Left lung (tissue), 10 donors: Measurements from ENCODE around the gene HHIP. TPM values are rescaled to one million over a fixed set of nuclear protein-coding genes. Genes with fewer than 3 reads are reported as not detected.

Experiments used
- ATAC-seq: fragments of 200-7000 bp; cut with Tn5 transposase; one replicate; pipeline ENCODE4 v1.9.1; 2020; ENCODE audit warnings: moderate library complexity
- DNase-seq, 4 donors: peaks; one replicate each; pipeline ENCODE4 v3.0.0-alpha.2; 2013 to 2020
- H3K27ac ChIP-seq, 2 donors: fragments of 200-600 bp; sonication (generic) in 1 of 2; one replicate each; pipeline versions ENCODE4 v1.5.0 to v1.8.0; 2020 to 2021
- H3K27me3 ChIP-seq, 2 donors: fragments of 200-600 bp; sonication (generic) in 1 of 2; one replicate each; pipeline versions ENCODE4 v1.5.0 to v1.8.0; 2020 to 2021
- H3K36me3 ChIP-seq, 2 donors: fragments of 200-600 bp; sonication (generic) in 1 of 2; one replicate each; pipeline versions ENCODE4 v1.5.0 to v1.8.0; 2020 to 2021
- H3K4me1 ChIP-seq, 2 donors: fragments of 200-600 bp; one replicate each; pipeline ENCODE4 v1.8.0; 2021
- H3K4me3 ChIP-seq, 2 donors: fragments of 200-600 bp; sonication (generic) in 1 of 2; one replicate each; pipeline versions ENCODE4 v1.5.0 to v1.8.0; 2020 to 2021; ENCODE audit warnings: mild to moderate bottlenecking in 1 of 2
- H3K9me3 ChIP-seq, 2 donors: fragments of 200-600 bp; sonication (generic) in 1 of 2; one replicate each; pipeline versions ENCODE4 v1.5.0 to v1.8.0; 2020 to 2021
- CTCF ChIP-seq, 2 donors: fragments of 200-600 bp; sonication (generic) in 1 of 2; IDR thresholded peaks; one replicate each; pipeline versions ENCODE4 v1.5.0 to v1.8.0; 2021; ENCODE audit warnings: antibody characterized with exemption in 2 of 2
- intact Hi-C, 2 donors: fragments of 100-400 bp; cut with DNase I; formaldehyde crosslinking; loops; one replicate each; pipeline versions ENCODE4 v1.11.2 to v1.14.2; 2022
- polyA plus RNA-seq, 6 donors: library from polyadenylated mRNA; unstranded; fragments of 120-200 nt; gene quantifications; one replicate each; pipeline ENCODE4 v1.2.1, GENCODE V29; 2013; ENCODE audit not compliant: insufficient read length in 6 of 6
- total RNA-seq, 2 donors: library from RNA; stranded (reverse); fragmentation: NEBNext Ultra II Directional; extraction: Animal tissue kit (Norgen Biotek cat#: 25700); gene quantifications; one replicate each; pipeline ENCODE4 v1.2.1, GENCODE V29; 2021
- donor health status: DM: no; HTN: yes; CAD: no.
- donor health status: DM: no; HTN: no; CAD: no.

The HHIP gene
- total and polyA plus RNA-seq, 8 donors = 17.1 to 59.8 (median 44.0) TPM

- Histone ChIP-seq H3K36me3 (no peaks in the 10 kb centered on the region), H3K4me1 (no peaks in the 10 kb centered on the region), H3K27ac (no peak overlapping the region), H3K4me3 (no peak overlapping the region), H3K27me3 (peaks cover 0 to 4% of the 10 kb centered on the region in 2 donors), H3K9me3 (no peaks in the 10 kb centered on the region)
- ATAC-seq (peak; percentile 22), DNase-seq (no peak)
- no peak for TF ChIP-seq CTCF (IDR thresholded peaks at IDR 0.05)
- intact Hi-C loops = no loop called here
Observed at GRCh38 chr4:144611850-144612249, 34.1 kb upstream of the HHIP start.

DNA sequence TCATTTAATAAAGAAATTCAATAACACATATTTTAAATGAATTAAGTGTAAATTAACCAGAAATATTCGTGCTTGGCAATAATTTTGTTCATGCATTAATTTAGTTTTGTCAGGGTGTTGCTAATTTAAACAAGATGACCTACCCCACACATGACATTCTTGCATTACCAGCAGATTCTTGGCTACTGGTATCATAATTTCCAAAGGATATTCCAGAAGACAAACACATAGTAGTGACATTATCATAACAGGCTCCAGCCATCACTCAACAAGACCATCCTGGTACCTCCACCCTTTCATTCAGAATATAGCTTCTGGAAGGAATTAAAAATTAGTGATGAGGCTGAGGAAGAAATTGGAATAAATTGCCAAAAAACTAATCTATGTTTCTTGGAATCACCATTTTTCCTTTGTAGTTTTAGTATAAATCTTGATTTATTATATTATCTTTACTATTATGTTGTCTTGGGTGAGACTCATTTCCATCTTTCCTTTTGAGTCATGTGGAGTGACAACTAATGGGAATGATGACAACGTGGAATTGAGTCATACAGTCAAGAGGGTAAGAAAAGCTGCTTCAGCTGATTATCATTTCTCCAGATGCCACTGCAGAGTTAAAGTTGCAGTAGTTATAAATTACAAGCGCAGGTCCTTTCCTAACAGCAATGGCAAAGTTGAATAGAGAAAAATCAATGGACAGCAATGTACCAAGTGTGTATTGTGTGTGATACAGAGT is 30.9 kb upstream of the HHIP start:
- intact Hi-C loops = no loop called here
- no peak for TF ChIP-seq CTCF (IDR thresholded peaks at IDR 0.05)
- no peak overlapping the region for H3K4me3 ChIP-seq
- no peaks in the 10 kb centered on the region for H3K36me3 ChIP-seq
- H3K27ac ChIP-seq = no peak overlapping the region
- no peaks in the 10 kb centered on the region for H3K4me1 ChIP-seq
- no peak for DNase-seq
- no peaks in the 10 kb centered on the region for H3K9me3 ChIP-seq
- ATAC-seq = no peak
- peaks cover 0 to 4% of the 10 kb centered on the region in 2 donors for H3K27me3 ChIP-seq

DNA sequence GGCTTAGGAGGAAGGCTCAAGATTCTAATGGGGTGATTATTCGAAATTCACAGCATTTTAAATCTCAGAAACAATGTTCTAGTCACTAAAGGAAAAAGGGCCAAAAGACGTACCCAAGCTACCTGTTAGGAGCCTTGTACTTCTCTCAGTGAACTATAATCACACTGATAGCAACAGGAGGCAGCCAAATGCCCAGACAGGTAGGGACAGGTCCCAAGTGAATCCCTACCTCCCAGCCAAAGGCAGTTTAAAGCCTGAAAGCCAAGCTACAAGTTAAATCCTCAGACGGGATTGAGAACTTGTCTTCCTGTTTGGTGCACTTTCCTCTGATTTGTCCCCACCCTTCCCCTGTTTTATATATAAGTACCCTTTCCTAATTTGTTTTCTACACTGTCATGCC is 24.3 kb upstream of the HHIP start:
- no peak overlapping the region for H3K27ac ChIP-seq
- H3K4me1 ChIP-seq = no peaks in the 10 kb centered on the region
- no peaks in the 10 kb centered on the region for H3K36me3 ChIP-seq
- no peak for TF ChIP-seq CTCF (IDR thresholded peaks at IDR 0.05)
- H3K27me3 ChIP-seq = no peaks in the 10 kb centered on the region
- no peaks in the 10 kb centered on the region for H3K9me3 ChIP-seq
- intact Hi-C loops = no loop called here
- ATAC-seq (no peak), DNase-seq (no peak)
- no peak overlapping the region for H3K4me3 ChIP-seq

DNA sequence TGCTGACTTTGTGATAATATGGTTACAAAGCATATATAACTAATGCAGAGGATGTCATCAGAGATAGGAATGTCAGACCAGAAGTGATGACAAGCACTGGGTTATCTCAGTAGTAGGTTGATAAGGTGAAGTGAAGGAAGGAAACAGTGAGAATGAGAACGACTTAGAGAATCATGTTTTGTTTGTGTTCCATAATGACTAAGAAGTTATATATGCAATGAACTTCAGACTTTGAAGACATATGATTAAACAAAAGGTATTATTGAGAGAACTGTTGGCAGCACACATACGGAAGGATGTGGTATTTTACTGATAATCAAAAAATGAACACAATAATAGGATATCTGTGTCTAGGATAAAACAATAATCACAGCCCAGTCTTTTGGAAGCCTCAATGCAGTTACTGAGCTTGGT is 18.3 kb upstream of the HHIP start:
- intact Hi-C loops = no loop called here
- Histone ChIP-seq H3K9me3 (no peaks in the 10 kb centered on the region), H3K4me1 (no peaks in the 10 kb centered on the region), H3K36me3 (no peaks in the 10 kb centered on the region), H3K27me3 (no peaks in the 10 kb centered on the region), H3K27ac (no peak overlapping the region), H3K4me3 (no peak overlapping the region)
- DNase-seq (no peak), ATAC-seq (no peak)
- no peak for TF ChIP-seq CTCF (IDR thresholded peaks at IDR 0.05)

DNA sequence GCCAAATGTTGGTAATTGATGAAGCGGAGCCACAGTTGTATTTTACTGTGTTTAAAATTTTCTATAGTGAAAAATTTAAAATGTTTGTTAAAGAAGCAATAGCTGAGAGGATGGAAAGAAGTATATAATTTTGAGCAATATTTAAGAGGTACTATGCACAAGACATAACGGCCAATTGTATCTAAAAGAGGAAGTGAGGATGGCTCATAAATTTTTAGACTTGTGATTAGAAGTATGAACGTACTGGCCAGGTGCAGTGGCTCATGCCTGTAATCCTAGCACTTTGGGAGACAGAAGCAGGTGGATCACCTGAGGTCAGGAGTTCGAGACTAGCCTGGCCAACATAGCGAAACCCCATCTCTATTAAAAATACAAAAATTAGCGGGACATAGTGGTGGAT is 12.7 kb upstream of the HHIP start:
- H3K4me1 ChIP-seq = no peaks in the 10 kb centered on the region
- TF ChIP-seq CTCF (IDR thresholded peaks at IDR 0.05) = no peak
- H3K27me3 ChIP-seq = no peaks in the 10 kb centered on the region
- DNase-seq (no peak), ATAC-seq (no peak)
- H3K36me3 ChIP-seq = no peaks in the 10 kb centered on the region
- H3K4me3 ChIP-seq = no peak overlapping the region
- intact Hi-C loops = no loop called here
- H3K27ac ChIP-seq = no peak overlapping the region
- peaks cover 0 to 2% of the 10 kb centered on the region in 2 donors for H3K9me3 ChIP-seq
